GM23338 (cell line): ENCODE measurements around the gene SUSD4. TPM values are rescaled to one million over a fixed set of nuclear protein-coding genes. Genes with fewer than 3 reads are reported as not detected.

Experiments used
- ATAC-seq: fragments of 200-7000 bp; cut with Tn5 transposase; 3 replicates; pipeline ENCODE4 v1.9.1; 2020
- DNase-seq: peaks from one replicate; pipeline ENCODE4 v3.0.0-alpha.2; 2015; ENCODE audit warnings: low spot score
- H2AFZ ChIP-seq: fragments of 200-600 bp; sonication (generic); 2 replicates; pipeline ENCODE4 v1.8.0; 2016; ENCODE audit warnings: antibody characterized with exemption, mild to moderate bottlenecking, moderate library complexity
- H3F3A ChIP-seq: fragments of 200-600 bp; sonication (generic); replicated peaks from 2 replicates; pipeline ENCODE4 v1.8.0; 2017; ENCODE audit warnings: antibody characterized with exemption, mixed run types, low read depth
- H3K27ac ChIP-seq: fragments of 200-600 bp; sonication (generic); 2 replicates; pipeline ENCODE4 v1.6.1; 2016; ENCODE audit warnings: low read depth
- H3K27me3 ChIP-seq: fragments of 200-600 bp; sonication (generic); 2 replicates; pipeline ENCODE4 v1.8.0; 2016; ENCODE audit warnings: mild to moderate bottlenecking, mixed run types, moderate library complexity; ENCODE audit not compliant: insufficient read depth
- H3K36me3 ChIP-seq: fragments of 200-600 bp; sonication (generic); 2 replicates; pipeline ENCODE4 v1.8.0; 2016; ENCODE audit warnings: mild to moderate bottlenecking; ENCODE audit not compliant: insufficient read depth
- H3K4me1 ChIP-seq: fragments of 200-600 bp; sonication (generic); 2 replicates; pipeline ENCODE4 v1.8.0; 2016; ENCODE audit warnings: mild to moderate bottlenecking, moderate library complexity; ENCODE audit not compliant: insufficient read depth
- H3K4me2 ChIP-seq: fragments of 200-600 bp; sonication (generic); 2 replicates; pipeline ENCODE4 v1.7.1; 2017; ENCODE audit warnings: mixed run types
- H3K4me3 ChIP-seq: fragments of 200-600 bp; sonication (generic); 2 replicates; pipeline ENCODE4 v1.6.1; 2016; ENCODE audit warnings: mixed run types
- H3K79me2 ChIP-seq: fragments of 200-600 bp; sonication (generic); replicated peaks from 2 replicates; pipeline ENCODE4 v1.8.0; 2017; ENCODE audit warnings: mild to moderate bottlenecking; ENCODE audit not compliant: insufficient read depth
- H3K9me2 ChIP-seq: fragments of 200-600 bp; sonication (generic); 2 replicates; pipeline ENCODE4 v1.8.0; 2017; ENCODE audit not compliant: insufficient read depth
- H4K20me1 ChIP-seq: fragments of 200-600 bp; sonication (generic); replicated peaks from 2 replicates; pipeline ENCODE4 v1.8.0; 2017; ENCODE audit warnings: mild to moderate bottlenecking; ENCODE audit not compliant: insufficient read depth
- H3K27ac Mint-ChIP-seq: 2 replicates; pipeline ENCODE4 v1.8.0; 2020; ENCODE audit warnings: inconsistent platforms, mild to moderate bottlenecking, moderate library complexity, mixed read lengths
- H3K27me3 Mint-ChIP-seq: 3 replicates; pipeline ENCODE4 v1.8.0; 2022; ENCODE audit warnings: low read depth, mild to moderate bottlenecking, moderate library complexity, mixed read lengths, inconsistent platforms; ENCODE audit not compliant: insufficient read depth, poor library complexity
- H3K36me3 Mint-ChIP-seq: 3 replicates; pipeline ENCODE4 v1.8.0; 2021; ENCODE audit warnings: low read depth, mild to moderate bottlenecking, inconsistent platforms, moderate library complexity, mixed read lengths
- H3K4me1 Mint-ChIP-seq: 3 replicates; pipeline ENCODE4 v1.8.0; 2020; ENCODE audit warnings: mild to moderate bottlenecking, inconsistent platforms, mixed read lengths
- H3K4me3 Mint-ChIP-seq: 3 replicates; pipeline ENCODE4 v1.8.0; 2021; ENCODE audit warnings: moderate library complexity, mild to moderate bottlenecking, inconsistent platforms, mixed read lengths
- H3K9me3 Mint-ChIP-seq: 3 replicates; pipeline ENCODE4 v1.8.0; 2020; ENCODE audit warnings: moderate library complexity, mild to moderate bottlenecking, inconsistent platforms, mixed read lengths
- EZH2phosphoT487 ChIP-seq: fragments of 200-600 bp; sonication (generic); IDR thresholded peaks from one replicate; pipeline ENCODE4 v1.8.1; 2018; ENCODE audit warnings: antibody characterized with exemption; ENCODE audit not compliant: unreplicated experiment
- JUNB ChIP-seq: IDR thresholded peaks from one replicate; pipeline ENCODE4 v1.6.1; 2016; ENCODE audit warnings: antibody characterized with exemption; ENCODE audit not compliant: unreplicated experiment
- NANOG ChIP-seq: IDR thresholded peaks from 2 replicates; pipeline ENCODE4 v1.6.1; 2016; ENCODE audit warnings: antibody characterized with exemption, borderline replicate concordance
- ZNF114 ChIP-seq: fragments of 250-450 bp; sonication (Bioruptor Pico); IDR thresholded peaks from 2 replicates; pipeline ENCODE4 v1.5.0; 2020; ENCODE audit warnings: mild to moderate bottlenecking, moderate library complexity
- ZNF331 ChIP-seq: fragments of 250-450 bp; sonication (Bioruptor Pico); IDR thresholded peaks from 2 replicates; pipeline ENCODE4 v1.5.0; 2020; ENCODE audit warnings: low read depth, mild to moderate bottlenecking, moderate library complexity
- polyA plus RNA-seq: library from polyadenylated mRNA; unstranded; fragments of >200 nt; fragmentation: Nextera tagmentation; extraction: Ambion mirVana; gene quantifications from 2 replicates; pipeline ENCODE4 v1.2.1, GENCODE V29; 2016
- total RNA-seq: library from RNA; depleted of rRNA; stranded (reverse); fragments of >200 nt; shearing (Covaris generic); gene quantifications from 2 replicates; pipeline ENCODE4 v1.2.3, GENCODE V29; 2014
- TF ChIP-seq, protein P1 (sequence below), 2 experiments: fragments of 200-600 bp in 1 of 2; sonication (generic) in 1 of 2; conservative IDR thresholded peaks; 2 replicates each; pipeline versions ENCODE4 v1.5.1 to v1.6.1; 2016 to 2017; ENCODE audit warnings: antibody characterized with exemption in 2 of 2, low read depth in 2 of 2, mild to moderate bottlenecking in 2 of 2, moderate library complexity in 1 of 2
- TF ChIP-seq, protein P2 (sequence below): fragments of 250-450 bp; sonication (Bioruptor Pico); IDR thresholded peaks from 2 replicates; pipeline ENCODE4 v1.5.0; 2020; ENCODE audit warnings: mild to moderate bottlenecking, moderate library complexity
- TF ChIP-seq, protein P3 (sequence below): IDR thresholded peaks from 2 replicates; pipeline ENCODE4 v1.6.1; 2016; ENCODE audit warnings: antibody characterized with exemption
- TF ChIP-seq, protein P4 (sequence below): IDR thresholded peaks from one replicate; pipeline ENCODE4 v1.6.1; 2018; ENCODE audit warnings: antibody characterized with exemption; ENCODE audit not compliant: unreplicated experiment

SUSD4 gene
- total and polyA plus RNA-seq, 2 experiments from 2014 or later: 2.3 to 3.6 TPM

DNA sequence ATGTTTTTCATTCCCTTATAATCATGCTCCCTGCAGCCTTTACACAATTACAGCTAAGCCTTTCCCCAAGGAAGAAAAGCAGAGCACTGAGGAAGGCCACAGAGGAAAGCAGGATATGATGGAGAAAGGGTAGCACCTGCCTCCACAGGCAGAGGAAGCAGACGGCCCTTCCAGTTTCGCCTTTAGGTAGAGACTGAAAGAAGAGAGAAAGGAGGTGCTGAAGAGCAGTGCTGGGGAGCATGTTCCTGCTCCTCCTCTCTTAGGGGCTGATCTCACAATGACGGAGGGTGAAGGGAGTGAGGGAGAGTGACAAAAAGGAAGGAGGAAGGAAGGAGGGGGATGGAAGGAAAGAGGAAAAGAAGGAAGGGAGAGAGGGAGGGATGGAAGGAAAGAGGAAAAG, 41.1 kb downstream of the SUSD4 start:
- no peak overlapping the region for H3K4me3 ChIP-seq
- peaks cover 7% of the 10 kb centered on the region; the same call in 1 of the 2 replicates for H3K4me1 ChIP-seq
- TF ChIP-seq, protein P1, sequence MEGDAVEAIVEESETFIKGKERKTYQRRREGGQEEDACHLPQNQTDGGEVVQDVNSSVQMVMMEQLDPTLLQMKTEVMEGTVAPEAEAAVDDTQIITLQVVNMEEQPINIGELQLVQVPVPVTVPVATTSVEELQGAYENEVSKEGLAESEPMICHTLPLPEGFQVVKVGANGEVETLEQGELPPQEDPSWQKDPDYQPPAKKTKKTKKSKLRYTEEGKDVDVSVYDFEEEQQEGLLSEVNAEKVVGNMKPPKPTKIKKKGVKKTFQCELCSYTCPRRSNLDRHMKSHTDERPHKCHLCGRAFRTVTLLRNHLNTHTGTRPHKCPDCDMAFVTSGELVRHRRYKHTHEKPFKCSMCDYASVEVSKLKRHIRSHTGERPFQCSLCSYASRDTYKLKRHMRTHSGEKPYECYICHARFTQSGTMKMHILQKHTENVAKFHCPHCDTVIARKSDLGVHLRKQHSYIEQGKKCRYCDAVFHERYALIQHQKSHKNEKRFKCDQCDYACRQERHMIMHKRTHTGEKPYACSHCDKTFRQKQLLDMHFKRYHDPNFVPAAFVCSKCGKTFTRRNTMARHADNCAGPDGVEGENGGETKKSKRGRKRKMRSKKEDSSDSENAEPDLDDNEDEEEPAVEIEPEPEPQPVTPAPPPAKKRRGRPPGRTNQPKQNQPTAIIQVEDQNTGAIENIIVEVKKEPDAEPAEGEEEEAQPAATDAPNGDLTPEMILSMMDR (conservative IDR thresholded peaks at IDR 0.05; ENCODE audit: low read depth in 2 of 2): no peak
- TF ChIP-seq NANOG (no peak), EZH2phosphoT487 (no peak), JUNB (no peak), ZNF114 (CRISPR knock-in tag) (no peak), ZNF331 (CRISPR knock-in tag) (no peak)
- TF ChIP-seq, protein P2, sequence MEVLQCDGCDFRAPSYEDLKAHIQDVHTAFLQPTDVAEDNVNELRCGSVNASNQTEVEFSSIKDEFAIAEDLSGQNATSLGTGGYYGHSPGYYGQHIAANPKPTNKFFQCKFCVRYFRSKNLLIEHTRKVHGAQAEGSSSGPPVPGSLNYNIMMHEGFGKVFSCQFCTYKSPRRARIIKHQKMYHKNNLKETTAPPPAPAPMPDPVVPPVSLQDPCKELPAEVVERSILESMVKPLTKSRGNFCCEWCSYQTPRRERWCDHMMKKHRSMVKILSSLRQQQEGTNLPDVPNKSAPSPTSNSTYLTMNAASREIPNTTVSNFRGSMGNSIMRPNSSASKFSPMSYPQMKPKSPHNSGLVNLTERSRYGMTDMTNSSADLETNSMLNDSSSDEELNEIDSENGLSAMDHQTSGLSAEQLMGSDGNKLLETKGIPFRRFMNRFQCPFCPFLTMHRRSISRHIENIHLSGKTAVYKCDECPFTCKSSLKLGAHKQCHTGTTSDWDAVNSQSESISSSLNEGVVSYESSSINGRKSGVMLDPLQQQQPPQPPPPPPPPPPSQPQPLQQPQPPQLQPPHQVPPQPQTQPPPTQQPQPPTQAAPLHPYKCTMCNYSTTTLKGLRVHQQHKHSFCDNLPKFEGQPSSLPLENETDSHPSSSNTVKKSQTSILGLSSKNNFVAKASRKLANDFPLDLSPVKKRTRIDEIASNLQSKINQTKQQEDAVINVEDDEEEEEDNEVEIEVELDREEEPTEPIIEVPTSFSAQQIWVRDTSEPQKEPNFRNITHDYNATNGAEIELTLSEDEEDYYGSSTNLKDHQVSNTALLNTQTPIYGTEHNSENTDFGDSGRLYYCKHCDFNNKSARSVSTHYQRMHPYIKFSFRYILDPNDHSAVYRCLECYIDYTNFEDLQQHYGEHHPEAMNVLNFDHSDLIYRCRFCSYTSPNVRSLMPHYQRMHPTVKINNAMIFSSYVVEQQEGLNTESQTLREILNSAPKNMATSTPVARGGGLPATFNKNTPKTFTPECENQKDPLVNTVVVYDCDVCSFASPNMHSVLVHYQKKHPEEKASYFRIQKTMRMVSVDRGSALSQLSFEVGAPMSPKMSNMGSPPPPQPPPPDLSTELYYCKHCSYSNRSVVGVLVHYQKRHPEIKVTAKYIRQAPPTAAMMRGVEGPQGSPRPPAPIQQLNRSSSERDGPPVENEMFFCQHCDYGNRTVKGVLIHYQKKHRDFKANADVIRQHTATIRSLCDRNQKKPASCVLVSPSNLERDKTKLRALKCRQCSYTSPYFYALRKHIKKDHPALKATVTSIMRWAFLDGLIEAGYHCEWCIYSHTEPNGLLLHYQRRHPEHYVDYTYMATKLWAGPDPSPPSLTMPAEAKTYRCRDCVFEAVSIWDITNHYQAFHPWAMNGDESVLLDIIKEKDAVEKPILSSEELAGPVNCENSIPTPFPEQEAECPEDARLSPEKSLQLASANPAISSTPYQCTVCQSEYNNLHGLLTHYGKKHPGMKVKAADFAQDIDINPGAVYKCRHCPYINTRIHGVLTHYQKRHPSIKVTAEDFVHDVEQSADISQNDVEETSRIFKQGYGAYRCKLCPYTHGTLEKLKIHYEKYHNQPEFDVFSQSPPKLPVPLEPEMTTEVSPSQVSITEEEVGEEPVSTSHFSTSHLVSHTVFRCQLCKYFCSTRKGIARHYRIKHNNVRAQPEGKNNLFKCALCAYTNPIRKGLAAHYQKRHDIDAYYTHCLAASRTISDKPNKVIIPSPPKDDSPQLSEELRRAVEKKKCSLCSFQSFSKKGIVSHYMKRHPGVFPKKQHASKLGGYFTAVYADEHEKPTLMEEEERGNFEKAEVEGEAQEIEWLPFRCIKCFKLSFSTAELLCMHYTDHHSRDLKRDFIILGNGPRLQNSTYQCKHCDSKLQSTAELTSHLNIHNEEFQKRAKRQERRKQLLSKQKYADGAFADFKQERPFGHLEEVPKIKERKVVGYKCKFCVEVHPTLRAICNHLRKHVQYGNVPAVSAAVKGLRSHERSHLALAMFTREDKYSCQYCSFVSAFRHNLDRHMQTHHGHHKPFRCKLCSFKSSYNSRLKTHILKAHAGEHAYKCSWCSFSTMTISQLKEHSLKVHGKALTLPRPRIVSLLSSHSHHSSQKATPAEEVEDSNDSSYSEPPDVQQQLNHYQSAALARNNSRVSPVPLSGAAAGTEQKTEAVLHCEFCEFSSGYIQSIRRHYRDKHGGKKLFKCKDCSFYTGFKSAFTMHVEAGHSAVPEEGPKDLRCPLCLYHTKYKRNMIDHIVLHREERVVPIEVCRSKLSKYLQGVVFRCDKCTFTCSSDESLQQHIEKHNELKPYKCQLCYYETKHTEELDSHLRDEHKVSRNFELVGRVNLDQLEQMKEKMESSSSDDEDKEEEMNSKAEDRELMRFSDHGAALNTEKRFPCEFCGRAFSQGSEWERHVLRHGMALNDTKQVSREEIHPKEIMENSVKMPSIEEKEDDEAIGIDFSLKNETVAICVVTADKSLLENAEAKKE: no peak
- TF ChIP-seq, protein P3, sequence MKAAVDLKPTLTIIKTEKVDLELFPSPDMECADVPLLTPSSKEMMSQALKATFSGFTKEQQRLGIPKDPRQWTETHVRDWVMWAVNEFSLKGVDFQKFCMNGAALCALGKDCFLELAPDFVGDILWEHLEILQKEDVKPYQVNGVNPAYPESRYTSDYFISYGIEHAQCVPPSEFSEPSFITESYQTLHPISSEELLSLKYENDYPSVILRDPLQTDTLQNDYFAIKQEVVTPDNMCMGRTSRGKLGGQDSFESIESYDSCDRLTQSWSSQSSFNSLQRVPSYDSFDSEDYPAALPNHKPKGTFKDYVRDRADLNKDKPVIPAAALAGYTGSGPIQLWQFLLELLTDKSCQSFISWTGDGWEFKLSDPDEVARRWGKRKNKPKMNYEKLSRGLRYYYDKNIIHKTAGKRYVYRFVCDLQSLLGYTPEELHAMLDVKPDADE: no peak
- TF ChIP-seq, protein P4, sequence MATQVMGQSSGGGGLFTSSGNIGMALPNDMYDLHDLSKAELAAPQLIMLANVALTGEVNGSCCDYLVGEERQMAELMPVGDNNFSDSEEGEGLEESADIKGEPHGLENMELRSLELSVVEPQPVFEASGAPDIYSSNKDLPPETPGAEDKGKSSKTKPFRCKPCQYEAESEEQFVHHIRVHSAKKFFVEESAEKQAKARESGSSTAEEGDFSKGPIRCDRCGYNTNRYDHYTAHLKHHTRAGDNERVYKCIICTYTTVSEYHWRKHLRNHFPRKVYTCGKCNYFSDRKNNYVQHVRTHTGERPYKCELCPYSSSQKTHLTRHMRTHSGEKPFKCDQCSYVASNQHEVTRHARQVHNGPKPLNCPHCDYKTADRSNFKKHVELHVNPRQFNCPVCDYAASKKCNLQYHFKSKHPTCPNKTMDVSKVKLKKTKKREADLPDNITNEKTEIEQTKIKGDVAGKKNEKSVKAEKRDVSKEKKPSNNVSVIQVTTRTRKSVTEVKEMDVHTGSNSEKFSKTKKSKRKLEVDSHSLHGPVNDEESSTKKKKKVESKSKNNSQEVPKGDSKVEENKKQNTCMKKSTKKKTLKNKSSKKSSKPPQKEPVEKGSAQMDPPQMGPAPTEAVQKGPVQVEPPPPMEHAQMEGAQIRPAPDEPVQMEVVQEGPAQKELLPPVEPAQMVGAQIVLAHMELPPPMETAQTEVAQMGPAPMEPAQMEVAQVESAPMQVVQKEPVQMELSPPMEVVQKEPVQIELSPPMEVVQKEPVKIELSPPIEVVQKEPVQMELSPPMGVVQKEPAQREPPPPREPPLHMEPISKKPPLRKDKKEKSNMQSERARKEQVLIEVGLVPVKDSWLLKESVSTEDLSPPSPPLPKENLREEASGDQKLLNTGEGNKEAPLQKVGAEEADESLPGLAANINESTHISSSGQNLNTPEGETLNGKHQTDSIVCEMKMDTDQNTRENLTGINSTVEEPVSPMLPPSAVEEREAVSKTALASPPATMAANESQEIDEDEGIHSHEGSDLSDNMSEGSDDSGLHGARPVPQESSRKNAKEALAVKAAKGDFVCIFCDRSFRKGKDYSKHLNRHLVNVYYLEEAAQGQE: no peak
- Mint-ChIP-seq H3K4me3 (no peak overlapping the region), H3K27ac (no peak overlapping the region), H3K9me3 (no peaks in the 10 kb centered on the region), H3K36me3 (no peaks in the 10 kb centered on the region), H3K27me3 (peaks cover 8% of the 10 kb centered on the region), H3K4me1 (peaks cover 11% of the 10 kb centered on the region)
- H3K9me2 ChIP-seq: 0 out of 2 replicates have a peak, but pooled peaks cover 3% of the 10 kb centered on the region
- no peak overlapping the region for H2AFZ ChIP-seq
- DNase-seq (no peak), ATAC-seq (no peak)
- H4K20me1 ChIP-seq: no peaks in the 10 kb centered on the region
- no peak overlapping the region for H3K4me2 ChIP-seq
- H3K36me3 ChIP-seq: no peaks in the 10 kb centered on the region
- H3K27ac ChIP-seq: no peak overlapping the region
- H3K27me3 ChIP-seq: no peaks in the 10 kb centered on the region
- H3K79me2 ChIP-seq: no peaks in the 10 kb centered on the region
- H3F3A ChIP-seq: no peaks in the 10 kb centered on the region
